GM21526 (cell line): ENCODE measurements around the gene ATP5ME.

ENCODE experiments used
- ATAC-seq: cut with Tn5 transposase; IDR thresholded peaks from one replicate; pipeline ENCODE4 v1.9.1; 2021; ENCODE audit warnings: moderate library complexity; ENCODE audit not compliant: unreplicated experiment, low FRiP score

ATP5ME gene

GRCh38 chr4:684623-685327, 10.7 kb upstream of the ATP5ME start:
- no peak for ATAC-seq

- ATAC-seq = no peak
Observed at GRCh38 chr4:683982-684622, 10.0 kb upstream of the ATP5ME start.

GRCh38 chr4:683247-683897, 9.3 kb upstream of the ATP5ME start:
- ATAC-seq = no peak

GRCh38 chr4:682490-683172, 8.6 kb upstream of the ATP5ME start:
- no peak for ATAC-seq

GRCh38 chr4:681736-682451, 7.8 kb upstream of the ATP5ME start:
- no peak for ATAC-seq

GRCh38 chr4:680928-681645, 7.0 kb upstream of the ATP5ME start:
- ATAC-seq = no peak

- ATAC-seq = no peak
Observed at GRCh38 chr4:680551-680927, 6.5 kb upstream of the ATP5ME start.

- no peak for ATAC-seq
Observed at GRCh38 chr4:680091-680490, 6.0 kb upstream of the ATP5ME start.

GRCh38 chr4:679629-680028, 5.6 kb upstream of the ATP5ME start:
- no peak for ATAC-seq

- no peak for ATAC-seq
Observed at GRCh38 chr4:679104-679481, 5.0 kb upstream of the ATP5ME start.

GRCh38 chr4:678331-679103, 4.4 kb upstream of the ATP5ME start:
- ATAC-seq = no peak

- no peak for ATAC-seq
Observed at GRCh38 chr4:677431-678293, 3.6 kb upstream of the ATP5ME start.

- no peak for ATAC-seq
Observed at GRCh38 chr4:676871-677235, 2.8 kb upstream of the ATP5ME start.

GRCh38 chr4:675980-676870, 2.1 kb upstream of the ATP5ME start:
- peak; percentile 29 for ATAC-seq

GRCh38 chr4:675036-675882, 1.2 kb upstream of the ATP5ME start:
- ATAC-seq = no peak

GRCh38 chr4:673349-674091, 556 bp downstream of the ATP5ME start:
- no peak for ATAC-seq
